PC-3 (cell line): ENCODE measurements around the gene UCP2.

Source experiments
- CTCF ChIP-seq: fragments of 300-600 bp; sonication (generic); conservative IDR thresholded peaks from 2 replicates; pipeline ENCODE4 v1.5.1; 2017; ENCODE audit warnings: antibody characterized with exemption, low read depth, mild to moderate bottlenecking, low read length
- EZH2 ChIP-seq: fragments of 300-600 bp; sonication (generic); IDR thresholded peaks from one replicate; pipeline ENCODE4 v1.6.1; 2017; ENCODE audit warnings: antibody characterized with exemption, mild to moderate bottlenecking, low read length; ENCODE audit not compliant: unreplicated experiment

GRCh38 chr11:73988227-73988626, 5.6 kb upstream of the UCP2 start:
- no peak for TF ChIP-seq EZH2
- TF ChIP-seq CTCF: no peak
